IPS DF 19.7 (cell line): ENCODE measurements around the gene OCSTAMP.

Source experiments
- DNase-seq: peaks from one replicate; pipeline ENCODE4 v3.0.0-alpha.2; 2013; ENCODE audit warnings: low read depth, low spot score

The OCSTAMP gene

GRCh38 chr20:46519471-46520068, 30.9 kb downstream of the OCSTAMP start:
- no peak for DNase-seq

GRCh38 chr20:46512943-46513844, 37.3 kb downstream of the OCSTAMP start, which contains the start of gene ZNF334:
Gene ZNF334 (minus strand): TSS chr20:46513559. CDS start chr20:46512102, 1,457 bp downstream.
- peak; percentile 79 for DNase-seq

GRCh38 chr20:46509523-46509922, 40.9 kb downstream of the OCSTAMP start:
- DNase-seq = no peak

- no peak for DNase-seq
Measured at GRCh38 chr20:46507760-46508407, 42.6 kb downstream of the OCSTAMP start.

GRCh38 chr20:46505506-46505905, 44.9 kb downstream of the OCSTAMP start:
- no peak for DNase-seq

- no peak for DNase-seq
Measured at GRCh38 chr20:46501961-46502360, 48.5 kb downstream of the OCSTAMP start.

GRCh38 chr20:46501337-46501942, 49.0 kb downstream of the OCSTAMP start:
- no peak for DNase-seq

GRCh38 chr20:46494077-46494476, 56.4 kb downstream of the OCSTAMP start:
- no peak for DNase-seq

GRCh38 chr20:46491354-46491753, 59.1 kb downstream of the OCSTAMP start:
- DNase-seq = no peak
